Neural crest cell (in vitro differentiated cells): ENCODE data around the gene KCTD13. TPM values are rescaled to one million over a fixed set of nuclear protein-coding genes. Genes with fewer than 3 reads are reported as not detected.

Experiments used
- DNase-seq: peaks from one replicate; pipeline ENCODE4 v3.0.0; 2021; ENCODE audit warnings: low read depth, mixed read lengths, low spot score
- H3K27ac Mint-ChIP-seq: one replicate; pipeline ENCODE4 v1.8.0; 2021; ENCODE audit warnings: mild to moderate bottlenecking, mixed read lengths; ENCODE audit not compliant: unreplicated experiment
- H3K27me3 Mint-ChIP-seq: 2 replicates; pipeline ENCODE4 v1.8.0; 2021; ENCODE audit warnings: low read depth, mild to moderate bottlenecking, mixed read lengths
- H3K36me3 Mint-ChIP-seq: 2 replicates; pipeline ENCODE4 v1.8.0; 2021; ENCODE audit warnings: low read depth, mild to moderate bottlenecking, mixed read lengths
- H3K4me1 Mint-ChIP-seq: 2 replicates; pipeline ENCODE4 v1.8.0; 2021; ENCODE audit warnings: mixed read lengths
- H3K4me3 Mint-ChIP-seq: one replicate; pipeline ENCODE4 v1.8.0; 2021; ENCODE audit warnings: mild to moderate bottlenecking, mixed read lengths
- H3K9me3 Mint-ChIP-seq: 2 replicates; pipeline ENCODE4 v1.8.0; 2021; ENCODE audit warnings: mixed read lengths
- total RNA-seq: library from RNA; stranded (reverse); gene quantifications from 2 replicates; pipeline ENCODE4 v1.2.1, GENCODE V29; 2021
- TF ChIP-seq, protein P1 (sequence below): fragments of 200-600 bp; sonication (generic); conservative IDR thresholded peaks from 2 replicates; pipeline ENCODE4 v1.5.0; 2021; ENCODE audit warnings: antibody characterized with exemption, mild to moderate bottlenecking

The KCTD13 gene
- total RNA-seq, 1 donor from 2014 or later = 24.3 TPM

DNA sequence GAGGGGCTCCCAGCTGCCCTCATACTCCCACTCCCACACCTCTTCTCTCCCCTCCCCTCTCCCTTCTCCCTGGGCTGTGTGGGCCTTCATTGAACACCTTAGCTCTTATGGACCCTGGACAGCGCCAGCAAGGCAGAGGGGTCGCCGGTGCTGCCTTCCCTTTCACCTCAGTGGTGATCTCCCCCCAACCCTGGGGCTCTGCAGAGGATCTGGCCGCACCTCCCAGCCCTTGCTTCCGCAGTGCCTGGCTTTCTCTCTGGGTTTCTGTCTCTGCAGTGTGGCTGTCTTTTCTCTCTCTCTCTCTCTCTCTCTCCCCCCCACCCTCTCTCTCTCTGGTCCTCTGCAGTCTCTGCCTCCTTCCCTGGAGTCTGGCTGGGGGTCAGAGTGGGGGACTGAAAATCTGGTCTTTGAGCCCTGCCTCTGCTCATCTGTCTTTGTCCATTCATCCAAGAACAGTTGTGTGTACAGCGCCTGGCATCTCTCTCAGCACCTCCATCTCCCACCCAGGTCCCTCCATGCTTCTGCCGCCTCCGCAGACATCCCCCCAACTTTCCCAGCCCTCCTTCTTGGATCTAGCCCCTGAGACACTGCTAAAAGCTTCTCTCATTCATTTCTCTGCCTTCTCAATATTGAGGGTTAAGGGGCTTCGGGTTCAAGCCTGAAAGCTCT lies 27.8 kb downstream of the KCTD13 start:
- no peak for DNase-seq

DNA sequence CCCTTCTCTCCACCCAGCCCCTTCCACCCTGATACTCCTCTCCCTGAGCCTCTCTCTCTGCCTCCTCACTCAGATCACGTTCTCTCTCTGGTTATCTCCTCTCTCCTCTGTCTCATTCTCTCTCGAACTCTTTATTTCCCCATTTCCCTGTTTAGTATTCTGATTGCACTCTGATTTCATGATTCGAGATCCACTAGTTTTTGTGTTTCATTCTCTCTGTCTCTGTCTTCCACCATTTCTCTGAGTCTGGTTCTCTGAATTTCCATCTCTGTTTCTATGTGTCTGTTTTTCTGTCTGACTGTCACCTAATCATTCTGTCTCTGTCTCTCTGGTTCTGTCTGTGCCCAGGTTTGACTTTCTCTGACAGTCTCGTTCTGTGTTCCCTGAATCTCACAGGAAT lies 28.7 kb downstream of the KCTD13 start:
- DNase-seq = no peak
- Mint-ChIP-seq H3K9me3 (no peaks in the 10 kb centered on the region), H3K27me3 (peaks cover 45% of the 10 kb centered on the region), H3K27ac (no peak overlapping the region), H3K4me3 (no peak overlapping the region), H3K36me3 (no peaks in the 10 kb centered on the region), H3K4me1 (peaks cover 21% of the 10 kb centered on the region)
- TF ChIP-seq, protein P1, sequence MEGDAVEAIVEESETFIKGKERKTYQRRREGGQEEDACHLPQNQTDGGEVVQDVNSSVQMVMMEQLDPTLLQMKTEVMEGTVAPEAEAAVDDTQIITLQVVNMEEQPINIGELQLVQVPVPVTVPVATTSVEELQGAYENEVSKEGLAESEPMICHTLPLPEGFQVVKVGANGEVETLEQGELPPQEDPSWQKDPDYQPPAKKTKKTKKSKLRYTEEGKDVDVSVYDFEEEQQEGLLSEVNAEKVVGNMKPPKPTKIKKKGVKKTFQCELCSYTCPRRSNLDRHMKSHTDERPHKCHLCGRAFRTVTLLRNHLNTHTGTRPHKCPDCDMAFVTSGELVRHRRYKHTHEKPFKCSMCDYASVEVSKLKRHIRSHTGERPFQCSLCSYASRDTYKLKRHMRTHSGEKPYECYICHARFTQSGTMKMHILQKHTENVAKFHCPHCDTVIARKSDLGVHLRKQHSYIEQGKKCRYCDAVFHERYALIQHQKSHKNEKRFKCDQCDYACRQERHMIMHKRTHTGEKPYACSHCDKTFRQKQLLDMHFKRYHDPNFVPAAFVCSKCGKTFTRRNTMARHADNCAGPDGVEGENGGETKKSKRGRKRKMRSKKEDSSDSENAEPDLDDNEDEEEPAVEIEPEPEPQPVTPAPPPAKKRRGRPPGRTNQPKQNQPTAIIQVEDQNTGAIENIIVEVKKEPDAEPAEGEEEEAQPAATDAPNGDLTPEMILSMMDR = no peak

More for the DNA sequence above, 27.8 kb downstream of the KCTD13 start:
- H3K36me3 Mint-ChIP-seq = no peaks in the 10 kb centered on the region
- peak overlapping the region; percentile 80 for H3K4me3 Mint-ChIP-seq
- peaks cover 45% of the 10 kb centered on the region for H3K27me3 Mint-ChIP-seq
- H3K27ac Mint-ChIP-seq = no peak overlapping the region
- H3K9me3 Mint-ChIP-seq = no peaks in the 10 kb centered on the region
- peaks cover 16% of the 10 kb centered on the region for H3K4me1 Mint-ChIP-seq
- TF ChIP-seq, protein P1 = no peak

DNA sequence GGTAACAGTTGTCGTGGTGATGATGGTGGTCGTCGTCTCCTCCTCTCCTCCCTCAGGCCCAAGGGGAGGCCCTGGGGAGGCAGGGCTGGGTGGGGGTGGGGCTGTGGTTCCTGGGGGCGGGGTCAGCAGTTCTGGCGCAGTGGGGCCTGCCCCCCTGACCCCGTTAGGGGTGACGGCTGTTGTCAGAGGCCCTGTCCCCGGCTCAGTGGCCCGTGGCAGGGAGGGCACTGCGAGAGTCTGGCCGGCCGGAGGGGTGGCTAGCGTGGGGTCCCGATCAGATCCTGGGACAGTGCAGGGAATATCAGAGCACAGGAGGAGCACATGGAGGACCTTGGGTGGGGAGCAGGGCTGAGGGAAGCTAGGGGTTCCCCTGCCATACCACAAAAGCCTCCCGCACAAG lies 29.2 kb downstream of the KCTD13 start:
- H3K27me3 Mint-ChIP-seq = peaks cover 41% of the 10 kb centered on the region
- TF ChIP-seq, protein P1 = no peak
- no peak for DNase-seq
- no peak overlapping the region for H3K27ac Mint-ChIP-seq
- H3K4me1 Mint-ChIP-seq = peaks cover 26% of the 10 kb centered on the region
- no peaks in the 10 kb centered on the region for H3K36me3 Mint-ChIP-seq
- no peak overlapping the region for H3K4me3 Mint-ChIP-seq
- no peaks in the 10 kb centered on the region for H3K9me3 Mint-ChIP-seq

DNA sequence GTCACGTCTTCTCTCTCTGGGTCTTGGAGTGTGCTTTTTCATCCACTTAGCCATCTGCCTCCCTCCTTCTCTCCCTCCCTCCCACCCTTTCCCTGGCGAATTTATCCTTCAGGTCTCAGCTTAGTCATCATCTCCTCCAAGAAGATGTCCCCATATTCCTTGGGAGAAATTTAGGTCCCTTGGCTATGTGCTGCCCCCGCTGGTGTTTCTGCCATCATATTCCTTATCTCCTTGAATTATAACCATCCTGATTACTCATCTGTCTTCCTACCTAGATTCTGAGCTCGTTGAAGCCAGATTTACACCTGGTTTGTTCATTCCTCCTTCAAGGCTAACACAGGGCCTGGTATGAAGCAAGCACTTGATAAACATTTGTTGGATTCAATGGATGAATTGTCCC lies 31.7 kb downstream of the KCTD13 start:
- DNase-seq = no peak
- TF ChIP-seq, protein P1 = no peak
- Mint-ChIP-seq H3K4me1 (peaks cover 24% of the 10 kb centered on the region), H3K9me3 (no peaks in the 10 kb centered on the region), H3K27ac (no peak overlapping the region), H3K27me3 (peaks cover 25% of the 10 kb centered on the region), H3K4me3 (no peak overlapping the region), H3K36me3 (no peaks in the 10 kb centered on the region)

DNA sequence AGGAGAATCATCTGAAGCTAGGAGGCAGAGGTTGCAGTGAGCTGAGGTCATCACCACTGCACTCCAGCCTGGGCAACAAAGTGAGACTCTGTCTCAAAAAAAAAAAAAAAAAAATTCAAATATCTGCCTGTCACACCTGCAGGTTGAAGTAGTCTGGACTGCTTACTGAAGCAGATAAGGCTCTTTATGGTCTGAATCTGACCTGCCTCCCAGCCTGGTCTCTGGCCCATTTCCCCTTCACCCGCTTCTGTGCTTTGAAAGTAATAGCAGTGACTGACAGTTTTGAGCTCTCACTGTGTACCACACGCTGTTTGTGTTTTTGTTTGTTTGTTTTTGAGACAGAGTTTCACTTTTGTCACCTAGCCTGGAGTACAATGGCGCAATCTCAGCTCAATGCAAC lies 32.5 kb downstream of the KCTD13 start:
- Mint-ChIP-seq H3K9me3 (no peaks in the 10 kb centered on the region), H3K36me3 (no peaks in the 10 kb centered on the region), H3K4me3 (no peak overlapping the region), H3K27me3 (peaks cover 18% of the 10 kb centered on the region), H3K27ac (no peak overlapping the region), H3K4me1 (peaks cover 21% of the 10 kb centered on the region)
- TF ChIP-seq, protein P1 = no peak
- DNase-seq = no peak
